RCC 7860 (cell line): Measurements from ENCODE around the gene PLCB3.
A peak's percentile ranks its signal among the peaks of the same experiment; 100 is the strongest.
"Not testable (repeated sequence)": the region's sequence is repeated elsewhere in the genome, so short reads cannot be mapped to it uniquely, and the experiment has no call there.

ENCODE experiments used
- DNase-seq: peaks from one replicate; pipeline ENCODE4 v3.0.0-alpha.2; 2015; ENCODE audit warnings: low spot score
- FAIRE-seq: peaks from 2 replicates; lab custom pipeline; 2012; peaks lifted over from hg19 to GRCh38; lab: Jason Lieb, UNC

PLCB3 gene

DNA sequence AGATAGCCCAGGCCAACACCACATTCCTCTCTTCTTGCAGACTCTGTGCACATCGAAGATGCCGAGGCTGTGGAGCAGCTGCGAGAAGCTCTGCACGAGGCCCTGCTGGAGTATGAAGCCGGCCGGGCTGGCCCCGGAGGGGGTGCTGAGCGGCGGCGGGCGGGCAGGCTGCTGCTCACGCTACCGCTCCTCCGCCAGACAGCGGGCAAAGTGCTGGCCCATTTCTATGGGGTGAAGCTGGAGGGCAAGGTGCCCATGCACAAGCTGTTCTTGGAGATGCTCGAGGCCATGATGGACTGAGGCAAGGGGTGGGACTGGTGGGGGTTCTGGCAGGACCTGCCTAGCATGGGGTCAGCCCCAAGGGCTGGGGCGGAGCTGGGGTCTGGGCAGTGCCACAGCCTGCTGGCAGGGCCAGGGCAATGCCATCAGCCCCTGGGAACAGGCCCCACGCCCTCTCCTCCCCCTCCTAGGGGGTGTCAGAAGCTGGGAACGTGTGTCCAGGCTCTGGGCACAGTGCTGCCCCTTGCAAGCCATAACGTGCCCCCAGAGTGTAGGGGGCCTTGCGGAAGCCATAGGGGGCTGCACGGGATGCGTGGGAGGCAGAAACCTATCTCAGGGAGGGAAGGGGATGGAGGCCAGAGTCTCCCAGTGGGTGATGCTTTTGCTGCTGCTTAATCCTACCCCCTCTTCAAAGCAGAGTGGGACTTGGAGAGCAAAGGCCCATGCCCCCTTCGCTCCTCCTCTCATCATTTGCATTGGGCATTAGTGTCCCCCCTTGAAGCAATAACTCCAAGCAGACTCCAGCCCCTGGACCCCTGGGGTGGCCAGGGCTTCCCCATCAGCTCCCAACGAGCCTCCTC, 64.6 kb downstream of the PLCB3 start:
- DNase-seq, FAIRE-seq: not testable (repeated sequence)

DNA sequence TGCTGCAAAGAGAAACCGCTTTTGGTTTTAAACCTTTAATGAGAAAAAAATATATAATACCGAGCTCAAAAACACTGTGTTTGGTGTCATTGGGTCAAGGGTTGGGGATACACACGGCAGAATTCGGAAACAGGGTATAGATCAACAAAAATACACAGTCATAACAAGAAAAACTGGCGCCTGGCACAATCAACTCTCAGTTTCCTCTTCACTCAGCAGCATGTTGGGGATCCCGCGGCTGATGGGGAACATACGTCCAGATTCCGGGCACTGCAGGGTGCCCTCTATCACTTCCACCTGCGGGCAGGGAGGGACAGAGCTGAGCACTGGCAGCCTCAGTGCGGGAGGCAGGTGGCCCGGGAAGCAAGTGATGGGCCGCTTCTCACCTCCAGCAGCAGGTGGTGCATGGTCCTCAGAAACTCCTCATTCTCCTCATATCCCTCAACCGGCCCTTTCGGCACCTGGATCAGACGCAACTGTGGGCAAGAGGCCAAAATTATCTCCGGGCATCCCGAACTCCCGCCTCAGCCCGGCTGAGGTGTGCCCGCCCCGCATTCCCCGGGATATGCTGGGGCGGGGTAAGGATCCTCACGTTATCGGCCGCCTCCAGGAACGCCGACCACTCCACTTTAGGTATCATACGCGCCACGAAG, 65.5 kb downstream of the PLCB3 start:
- FAIRE-seq (no peak), DNase-seq (peak; percentile 22)

DNA sequence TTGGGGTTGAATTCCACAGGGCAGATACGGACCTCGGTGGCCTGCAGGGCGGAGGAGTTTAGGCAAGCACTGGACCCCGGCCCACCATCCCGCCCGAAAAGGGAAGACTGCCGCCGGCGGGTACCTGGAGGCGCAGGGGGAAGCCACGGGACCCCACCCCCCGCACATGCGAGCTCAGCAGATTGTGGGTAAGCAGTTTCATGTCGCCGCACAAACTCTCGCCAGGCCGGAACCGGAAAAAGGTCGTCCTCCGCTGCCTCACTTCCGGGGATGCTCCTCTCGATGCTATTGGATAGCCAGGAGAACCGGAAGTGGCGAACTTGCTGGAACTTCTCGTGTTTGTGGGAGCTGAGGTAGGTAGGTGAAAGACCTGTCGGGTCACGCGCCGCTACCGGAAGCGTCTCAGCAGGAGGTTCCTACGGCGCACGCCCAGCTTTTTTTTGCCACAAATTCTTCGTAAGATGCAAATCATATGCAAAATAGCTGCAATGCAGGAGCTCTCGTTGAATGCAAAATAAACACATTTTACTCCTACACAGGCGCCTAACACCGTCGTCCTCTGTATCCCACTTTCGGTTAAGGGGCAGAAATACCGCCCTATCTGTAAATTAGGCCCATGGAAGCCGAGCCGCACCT, 66.1 kb downstream of the PLCB3 start, which contains the start of gene TRMT112:
Gene TRMT112, minus strand, starts transcription at position 235 of the 636 bp plus-strand sequence. Its CDS starts 33 bp downstream, at position 202.
- peak; percentile 97 for DNase-seq
- peak; percentile 88 for FAIRE-seq

DNA sequence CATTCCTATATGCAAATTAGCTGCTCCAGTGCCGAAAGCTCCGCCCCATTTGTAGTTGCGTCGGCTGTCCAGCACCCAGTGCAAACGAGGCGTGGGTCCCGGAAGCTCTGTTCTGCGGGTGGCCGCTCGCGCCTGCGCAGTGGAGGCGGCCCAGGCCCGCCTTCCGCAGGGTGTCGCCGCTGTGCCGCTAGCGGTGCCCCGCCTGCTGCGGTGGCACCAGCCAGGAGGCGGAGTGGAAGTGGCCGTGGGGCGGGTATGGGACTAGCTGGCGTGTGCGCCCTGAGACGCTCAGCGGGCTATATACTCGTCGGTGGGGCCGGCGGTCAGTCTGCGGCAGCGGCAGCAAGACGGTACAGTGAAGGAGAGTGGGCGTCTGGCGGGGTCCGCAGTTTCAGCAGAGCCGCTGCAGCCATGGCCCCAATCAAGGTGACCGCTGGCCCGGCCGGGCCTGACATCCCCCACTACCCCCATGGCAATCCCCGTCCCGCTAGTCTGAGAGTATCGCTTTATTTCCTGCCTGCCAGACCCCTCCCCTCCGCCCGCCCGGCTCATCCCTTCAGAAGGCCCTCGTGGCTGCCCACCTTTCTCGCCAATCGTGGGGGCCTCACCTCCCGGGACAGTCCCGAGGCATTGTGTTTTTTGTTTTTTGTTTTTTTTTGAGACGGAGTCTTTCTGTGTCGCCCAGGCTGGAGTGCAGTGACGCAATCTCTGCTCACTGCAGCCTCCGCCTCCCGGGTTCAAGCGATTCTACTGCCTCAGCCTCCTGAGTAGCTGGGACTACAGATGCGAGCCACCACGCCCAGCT, 66.8 kb downstream of the PLCB3 start, which contains the start of gene PRDX5:
Gene PRDX5, plus strand, starts transcription at position 161 of the 805 bp plus-strand sequence. Its CDS starts 95 bp downstream, at position 256.
- FAIRE-seq (no peak), DNase-seq (peak; percentile 93)
